IPS-18a (cell line): ENCODE measurements around the gene ADARB1.

Experiments
- H3K27ac ChIP-seq: one replicate; pipeline ENCODE4 v1.5.1; 2013; ENCODE audit warnings: low read length
- H3K27me3 ChIP-seq: one replicate; pipeline ENCODE4 v1.6.1; 2013; ENCODE audit warnings: mild to moderate bottlenecking, low read length; ENCODE audit not compliant: control insufficient read depth, insufficient read depth
- H3K36me3 ChIP-seq: one replicate; pipeline ENCODE4 v1.6.1; 2013; ENCODE audit warnings: low read depth, low read length; ENCODE audit not compliant: control insufficient read depth
- H3K4me1 ChIP-seq: one replicate; pipeline ENCODE4 v1.6.1; 2013; ENCODE audit warnings: low read depth, low read length; ENCODE audit not compliant: control insufficient read depth
- H3K4me3 ChIP-seq: one replicate; pipeline ENCODE4 v1.5.1; 2013; ENCODE audit warnings: low read length
- H3K9ac ChIP-seq: one replicate; pipeline ENCODE4 v1.6.1; 2013; ENCODE audit warnings: mild to moderate bottlenecking, low read length, moderate library complexity
- H3K9me3 ChIP-seq: one replicate; pipeline ENCODE4 v1.6.1; 2013; ENCODE audit warnings: low read depth, low read length; ENCODE audit not compliant: control insufficient read depth

ADARB1 gene

GRCh38 chr21:45117314-45117713 lies 42.9 kb downstream of the ADARB1 start:
- H3K27me3 ChIP-seq: no peaks in the 10 kb centered on the region
- no peaks in the 10 kb centered on the region for H3K9me3 ChIP-seq
- no peak overlapping the region for H3K4me3 ChIP-seq
- H3K4me1 ChIP-seq: no peaks in the 10 kb centered on the region
- H3K36me3 ChIP-seq: no peaks in the 10 kb centered on the region
- no peak overlapping the region for H3K27ac ChIP-seq
- H3K9ac ChIP-seq: no peak overlapping the region

GRCh38 chr21:45118099-45118498 lies 43.7 kb downstream of the ADARB1 start:
- Histone ChIP-seq H3K4me1 (no peaks in the 10 kb centered on the region), H3K9me3 (no peaks in the 10 kb centered on the region), H3K27ac (no peak overlapping the region), H3K9ac (no peak overlapping the region), H3K4me3 (no peak overlapping the region), H3K27me3 (no peaks in the 10 kb centered on the region), H3K36me3 (no peaks in the 10 kb centered on the region)

- no peaks in the 10 kb centered on the region for H3K36me3 ChIP-seq
- no peak overlapping the region for H3K27ac ChIP-seq
- no peaks in the 10 kb centered on the region for H3K4me1 ChIP-seq
- H3K4me3 ChIP-seq: no peak overlapping the region
- H3K9ac ChIP-seq: no peak overlapping the region
- no peaks in the 10 kb centered on the region for H3K9me3 ChIP-seq
- H3K27me3 ChIP-seq: no peaks in the 10 kb centered on the region
Measured at GRCh38 chr21:45119812-45120211, 45.4 kb downstream of the ADARB1 start.

- H3K27ac ChIP-seq: no peak overlapping the region
- H3K36me3 ChIP-seq: no peaks in the 10 kb centered on the region
- no peaks in the 10 kb centered on the region for H3K4me1 ChIP-seq
- no peak overlapping the region for H3K9ac ChIP-seq
- no peaks in the 10 kb centered on the region for H3K9me3 ChIP-seq
- H3K27me3 ChIP-seq: no peaks in the 10 kb centered on the region
- H3K4me3 ChIP-seq: no peak overlapping the region
Measured at GRCh38 chr21:45120975-45121374, 46.6 kb downstream of the ADARB1 start.

GRCh38 chr21:45122030-45122429 lies 47.6 kb downstream of the ADARB1 start:
- Histone ChIP-seq H3K9me3 (no peaks in the 10 kb centered on the region), H3K27me3 (no peaks in the 10 kb centered on the region), H3K27ac (no peak overlapping the region), H3K4me1 (no peaks in the 10 kb centered on the region), H3K36me3 (no peaks in the 10 kb centered on the region), H3K9ac (no peak overlapping the region), H3K4me3 (no peak overlapping the region)

GRCh38 chr21:45122432-45123132 lies 48.2 kb downstream of the ADARB1 start:
- no peaks in the 10 kb centered on the region for H3K36me3 ChIP-seq

GRCh38 chr21:45123440-45123839 lies 49.1 kb downstream of the ADARB1 start:
- H3K9me3 ChIP-seq: no peaks in the 10 kb centered on the region
- no peaks in the 10 kb centered on the region for H3K27me3 ChIP-seq
- H3K4me1 ChIP-seq: no peaks in the 10 kb centered on the region
- H3K4me3 ChIP-seq: no peak overlapping the region
- H3K27ac ChIP-seq: no peak overlapping the region
- no peaks in the 10 kb centered on the region for H3K36me3 ChIP-seq
- H3K9ac ChIP-seq: no peak overlapping the region

More at GRCh38 chr21:45122432-45123132, 48.2 kb downstream of the ADARB1 start:
- Histone ChIP-seq H3K9me3 (no peaks in the 10 kb centered on the region), H3K4me3 (no peak overlapping the region), H3K27me3 (no peaks in the 10 kb centered on the region), H3K27ac (no peak overlapping the region), H3K9ac (no peak overlapping the region), H3K4me1 (no peaks in the 10 kb centered on the region)

- Histone ChIP-seq H3K9ac (no peak overlapping the region), H3K27me3 (no peaks in the 10 kb centered on the region), H3K36me3 (no peaks in the 10 kb centered on the region), H3K9me3 (no peaks in the 10 kb centered on the region), H3K27ac (no peak overlapping the region), H3K4me1 (no peaks in the 10 kb centered on the region), H3K4me3 (no peak overlapping the region)
Measured at GRCh38 chr21:45124596-45124995, 50.2 kb downstream of the ADARB1 start.

GRCh38 chr21:45125357-45125756 lies 51.0 kb downstream of the ADARB1 start:
- Histone ChIP-seq H3K9ac (no peak overlapping the region), H3K36me3 (no peaks in the 10 kb centered on the region), H3K27me3 (no peaks in the 10 kb centered on the region), H3K27ac (no peak overlapping the region), H3K4me3 (no peak overlapping the region), H3K9me3 (no peaks in the 10 kb centered on the region), H3K4me1 (no peaks in the 10 kb centered on the region)

GRCh38 chr21:45126204-45126626 lies 51.8 kb downstream of the ADARB1 start:
- no peaks in the 10 kb centered on the region for H3K9me3 ChIP-seq

GRCh38 chr21:45126983-45127382 lies 52.6 kb downstream of the ADARB1 start:
- Histone ChIP-seq H3K4me1 (no peaks in the 10 kb centered on the region), H3K4me3 (no peak overlapping the region), H3K27ac (no peak overlapping the region), H3K9ac (no peak overlapping the region), H3K36me3 (no peaks in the 10 kb centered on the region), H3K9me3 (no peaks in the 10 kb centered on the region), H3K27me3 (no peaks in the 10 kb centered on the region)

More at GRCh38 chr21:45126204-45126626, 51.8 kb downstream of the ADARB1 start:
- Histone ChIP-seq H3K9ac (no peak overlapping the region), H3K27me3 (no peaks in the 10 kb centered on the region), H3K36me3 (no peaks in the 10 kb centered on the region), H3K4me3 (no peak overlapping the region), H3K4me1 (no peaks in the 10 kb centered on the region), H3K27ac (no peak overlapping the region)

- H3K4me1 ChIP-seq: no peaks in the 10 kb centered on the region
- H3K9me3 ChIP-seq: no peaks in the 10 kb centered on the region
- H3K27me3 ChIP-seq: no peaks in the 10 kb centered on the region
- no peak overlapping the region for H3K27ac ChIP-seq
- H3K9ac ChIP-seq: no peak overlapping the region
- H3K4me3 ChIP-seq: no peak overlapping the region
- H3K36me3 ChIP-seq: no peaks in the 10 kb centered on the region
Measured at GRCh38 chr21:45127937-45128336, 53.6 kb downstream of the ADARB1 start.
